Hepatocyte (in vitro differentiated cells): ENCODE results near the gene PTCD2. TPM values are rescaled to one million over a fixed set of nuclear protein-coding genes. Genes with fewer than 3 reads are reported as not detected.

ENCODE experiments used
- DNase-seq: peaks from one replicate; pipeline ENCODE4 v3.0.0-alpha.2; 2016; ENCODE audit warnings: low spot score
- H2AFZ ChIP-seq: fragments of 200-600 bp; sonication (generic); 2 replicates; pipeline ENCODE4 v1.6.0; 2016; ENCODE audit warnings: antibody characterized with exemption, mild to moderate bottlenecking
- H3K27ac ChIP-seq: fragments of 200-600 bp; sonication (generic); 2 replicates; pipeline ENCODE4 v1.5.1; 2016; ENCODE audit warnings: mild to moderate bottlenecking
- H3K27me3 ChIP-seq: fragments of 200-600 bp; sonication (generic); 2 replicates; pipeline ENCODE4 v1.6.1; 2016
- H3K36me3 ChIP-seq: fragments of 200-600 bp; sonication (generic); replicated peaks from 2 replicates; pipeline ENCODE4 v1.5.1; 2016; ENCODE audit warnings: low read depth; ENCODE audit not compliant: insufficient read depth
- H3K4me1 ChIP-seq: fragments of 200-600 bp; sonication (generic); 2 replicates; pipeline ENCODE4 v1.5.1; 2016; ENCODE audit warnings: mild to moderate bottlenecking, moderate library complexity; ENCODE audit not compliant: insufficient read depth
- H3K4me2 ChIP-seq: fragments of 200-600 bp; sonication (generic); 2 replicates; pipeline ENCODE4 v1.6.0; 2016
- H3K4me3 ChIP-seq: fragments of 200-600 bp; sonication (generic); 2 replicates; pipeline ENCODE4 v1.5.1; 2016; ENCODE audit warnings: mild to moderate bottlenecking
- H3K79me2 ChIP-seq: fragments of 200-600 bp; sonication (generic); 2 replicates; pipeline ENCODE4 v1.6.0; 2017; ENCODE audit warnings: mild to moderate bottlenecking
- H3K9me2 ChIP-seq: fragments of 200-600 bp; sonication (generic); replicated peaks from 2 replicates; pipeline ENCODE4 v1.6.0; 2017; ENCODE audit warnings: mild to moderate bottlenecking; ENCODE audit not compliant: insufficient read depth
- H3K9me3 ChIP-seq: fragments of 200-600 bp; sonication (generic); 2 replicates; pipeline ENCODE4 v1.5.1; 2016; ENCODE audit warnings: low read depth, mild to moderate bottlenecking
- H4K20me1 ChIP-seq: fragments of 200-600 bp; sonication (generic); 2 replicates; pipeline ENCODE4 v1.6.0; 2016; ENCODE audit warnings: mild to moderate bottlenecking; ENCODE audit not compliant: insufficient read depth, poor library complexity, severe bottlenecking
- EZH2 ChIP-seq: fragments of 200-600 bp; sonication (generic); IDR thresholded peaks from 2 replicates; pipeline ENCODE4 v1.6.1; 2016; ENCODE audit warnings: antibody characterized with exemption, mild to moderate bottlenecking, borderline replicate concordance
- EZH2phosphoT487 ChIP-seq: fragments of 200-600 bp; sonication (generic); IDR thresholded peaks from one replicate; pipeline ENCODE4 v1.6.1; 2018; ENCODE audit warnings: antibody characterized with exemption, mild to moderate bottlenecking, low read depth, moderate library complexity; ENCODE audit not compliant: unreplicated experiment, severe bottlenecking
- WGBS: methylation state at CpG from one replicate; pipeline ENCODE4 v1.1.6; 2016; ENCODE audit warnings: low lambda C conversion rate; ENCODE audit errors: missing lambda C conversion rate; 5-methylcytosine and 5-hydroxymethylcytosine counted together
- polyA plus RNA-seq: library from polyadenylated mRNA; unstranded; fragments of >200 nt; fragmentation: Nextera tagmentation; extraction: Ambion mirVana; gene quantifications from 2 replicates; pipeline ENCODE4 v1.2.1, GENCODE V29; 2016
- total RNA-seq: library from RNA; depleted of rRNA; stranded (reverse); fragments of >200 nt; gene quantifications from 2 replicates; pipeline ENCODE4 v1.2.3, GENCODE V29; 2014
- TF ChIP-seq, protein P1 (sequence below): fragments of 200-600 bp; sonication (generic); IDR thresholded peaks from 2 replicates; pipeline ENCODE4 v1.5.1; 2016; ENCODE audit warnings: antibody characterized with exemption, mild to moderate bottlenecking; ENCODE audit not compliant: poor library complexity

PTCD2 gene
- total and polyA plus RNA-seq, 2 experiments from 2014 or later = 5.8 to 10.5 TPM

DNA sequence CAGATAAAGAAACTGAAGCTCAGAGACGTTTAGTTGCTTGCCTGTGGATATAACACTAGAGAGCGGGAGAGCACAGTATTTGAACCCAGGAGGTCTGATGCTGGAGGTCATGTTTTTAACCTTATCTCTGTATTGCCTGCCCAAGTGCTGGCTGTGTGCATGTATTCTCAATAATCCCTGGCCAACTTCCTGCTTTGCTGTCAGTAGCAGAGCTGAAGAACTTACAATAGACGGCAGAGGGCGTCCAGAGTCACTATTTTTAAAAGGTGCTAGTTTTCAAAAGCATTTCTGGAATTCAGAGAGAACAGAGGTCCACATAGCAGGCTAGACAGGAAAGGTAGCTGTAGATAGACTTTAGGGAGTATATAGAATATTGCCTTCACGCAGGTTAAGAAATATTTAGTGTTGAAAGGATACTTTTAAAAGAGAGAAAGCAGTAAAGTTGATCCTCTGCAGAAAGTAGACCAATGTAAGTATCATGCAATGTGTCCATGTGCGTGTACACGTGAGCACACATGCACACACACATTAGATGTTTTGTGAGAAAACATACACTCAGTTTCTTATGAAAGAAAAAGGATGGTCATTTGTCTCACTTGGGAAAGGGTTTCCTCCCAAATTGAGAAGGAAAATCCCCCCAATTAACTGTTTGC, 46.3 kb downstream of the PTCD2 start:
- WGBS = 37% methylated on average over 7 of the region's 7 CpGs
- no peaks in the 10 kb centered on the region for H3K9me3 ChIP-seq

DNA sequence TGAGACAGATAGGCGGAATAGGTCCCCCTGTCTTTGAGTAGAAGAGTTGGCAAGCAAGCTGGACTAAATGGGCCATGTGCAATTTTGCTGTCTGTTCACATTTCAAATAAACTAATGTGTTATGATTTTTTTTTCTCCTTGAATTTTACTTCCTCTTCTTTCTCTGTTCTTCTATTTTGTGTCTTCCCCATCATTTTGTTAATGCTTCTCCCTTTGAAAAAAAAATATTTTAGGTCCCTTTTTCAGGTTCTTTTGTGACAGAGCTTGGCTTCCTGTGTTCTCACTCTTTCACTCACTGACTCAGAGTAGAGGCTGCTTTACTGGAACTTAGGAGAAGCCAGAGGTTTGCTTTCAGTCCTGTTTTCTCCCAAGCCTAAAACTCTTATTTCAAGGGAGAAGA, 48.1 kb downstream of the PTCD2 start:
- Histone ChIP-seq H3K36me3 (no peaks in the 10 kb centered on the region), H3K4me3 (no peak overlapping the region), H3K27ac (no peak overlapping the region), H3K9me3 (no peaks in the 10 kb centered on the region), H3K27me3 (no peaks in the 10 kb centered on the region), H3K9me2 (no peaks in the 10 kb centered on the region), H3K4me1 (no peaks in the 10 kb centered on the region), H4K20me1 (no peaks in the 10 kb centered on the region), H3K4me2 (no peak overlapping the region), H3K79me2 (no peaks in the 10 kb centered on the region), H2AFZ (no peak overlapping the region)
- 96% methylated on average over 1 of the region's 1 CpG for WGBS
- DNase-seq = no peak
- TF ChIP-seq EZH2 (no peak), EZH2phosphoT487 (no peak)
- TF ChIP-seq, protein P1, sequence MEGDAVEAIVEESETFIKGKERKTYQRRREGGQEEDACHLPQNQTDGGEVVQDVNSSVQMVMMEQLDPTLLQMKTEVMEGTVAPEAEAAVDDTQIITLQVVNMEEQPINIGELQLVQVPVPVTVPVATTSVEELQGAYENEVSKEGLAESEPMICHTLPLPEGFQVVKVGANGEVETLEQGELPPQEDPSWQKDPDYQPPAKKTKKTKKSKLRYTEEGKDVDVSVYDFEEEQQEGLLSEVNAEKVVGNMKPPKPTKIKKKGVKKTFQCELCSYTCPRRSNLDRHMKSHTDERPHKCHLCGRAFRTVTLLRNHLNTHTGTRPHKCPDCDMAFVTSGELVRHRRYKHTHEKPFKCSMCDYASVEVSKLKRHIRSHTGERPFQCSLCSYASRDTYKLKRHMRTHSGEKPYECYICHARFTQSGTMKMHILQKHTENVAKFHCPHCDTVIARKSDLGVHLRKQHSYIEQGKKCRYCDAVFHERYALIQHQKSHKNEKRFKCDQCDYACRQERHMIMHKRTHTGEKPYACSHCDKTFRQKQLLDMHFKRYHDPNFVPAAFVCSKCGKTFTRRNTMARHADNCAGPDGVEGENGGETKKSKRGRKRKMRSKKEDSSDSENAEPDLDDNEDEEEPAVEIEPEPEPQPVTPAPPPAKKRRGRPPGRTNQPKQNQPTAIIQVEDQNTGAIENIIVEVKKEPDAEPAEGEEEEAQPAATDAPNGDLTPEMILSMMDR = no peak

More for the DNA sequence above, 46.3 kb downstream of the PTCD2 start:
- Histone ChIP-seq H3K4me1 (no peaks in the 10 kb centered on the region), H3K9me2 (no peaks in the 10 kb centered on the region), H3K4me2 (no peak overlapping the region), H2AFZ (no peak overlapping the region), H3K36me3 (no peaks in the 10 kb centered on the region), H3K27ac (no peak overlapping the region), H3K27me3 (no peaks in the 10 kb centered on the region), H4K20me1 (no peaks in the 10 kb centered on the region), H3K4me3 (no peak overlapping the region), H3K79me2 (no peaks in the 10 kb centered on the region)
- TF ChIP-seq EZH2phosphoT487 (no peak), EZH2 (no peak)
- TF ChIP-seq, protein P1 = peak; percentile 93
- peak; percentile 86 for DNase-seq

DNA sequence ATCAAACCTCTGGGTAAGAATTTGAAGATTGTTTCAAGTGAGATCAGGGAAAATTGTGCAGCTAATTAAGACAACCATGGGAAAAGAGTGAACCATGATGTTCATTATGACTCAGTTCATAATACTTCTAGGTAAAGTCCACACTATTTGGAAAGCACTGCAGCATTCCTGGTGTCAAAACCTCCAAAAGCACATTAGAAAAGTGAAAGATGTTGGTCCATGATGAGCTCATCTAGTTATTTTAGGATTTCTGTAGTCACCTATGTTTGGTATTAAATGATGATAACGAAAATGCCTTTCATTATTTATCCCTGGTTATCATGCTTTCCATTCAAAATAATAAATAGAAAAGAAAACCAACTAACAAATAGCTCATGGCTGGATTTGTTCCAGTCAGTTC, 49.1 kb downstream of the PTCD2 start:
- Histone ChIP-seq H3K9me2 (no peaks in the 10 kb centered on the region), H4K20me1 (no peaks in the 10 kb centered on the region), H3K4me1 (no peaks in the 10 kb centered on the region), H3K4me2 (no peak overlapping the region), H2AFZ (no peak overlapping the region), H3K4me3 (no peak overlapping the region), H3K9me3 (no peaks in the 10 kb centered on the region), H3K27ac (no peak overlapping the region), H3K27me3 (no peaks in the 10 kb centered on the region), H3K79me2 (no peaks in the 10 kb centered on the region), H3K36me3 (no peaks in the 10 kb centered on the region)
- no peak for TF ChIP-seq EZH2
- no peak for TF ChIP-seq EZH2phosphoT487
- TF ChIP-seq, protein P1 = no peak
- no peak for DNase-seq
- 100% methylated on average over 1 of the region's 1 CpG for WGBS
